Activated T-helper 17 cell treated with anti-CD3 and anti-CD28 coated beads, Interleukin-2, amount 50 U/mL, for 72 hours (primary cell): ENCODE measurements around the gene CDPF1. TPM values are rescaled to one million over a fixed set of nuclear protein-coding genes. Genes with fewer than 3 reads are reported as not detected.
A peak's percentile ranks its signal among the peaks of the same experiment; 100 is the strongest.
"Not testable (repeated sequence)": the region's sequence is repeated elsewhere in the genome, so short reads cannot be mapped to it uniquely, and the experiment has no call there.

Experiments
- ATAC-seq: fragments of 150-1000 bp; cut with Tn5 transposase; replicated peaks from 2 replicates; pipeline ENCODE4 v1.10.0; 2021; ENCODE audit warnings: mild to moderate bottlenecking, moderate library complexity
- H3K27ac Mint-ChIP-seq: one replicate; pipeline ENCODE4 v1.8.0; 2022; ENCODE audit warnings: mixed read lengths
- H3K27me3 Mint-ChIP-seq: one replicate; pipeline ENCODE4 v1.8.0; 2022; ENCODE audit warnings: mixed read lengths
- H3K36me3 Mint-ChIP-seq: one replicate; pipeline ENCODE4 v1.8.0; 2022; ENCODE audit warnings: low read depth, mild to moderate bottlenecking, mixed read lengths
- H3K4me1 Mint-ChIP-seq: one replicate; pipeline ENCODE4 v1.8.0; 2022; ENCODE audit warnings: mixed read lengths
- H3K4me3 Mint-ChIP-seq: one replicate; pipeline ENCODE4 v1.8.0; 2022; ENCODE audit warnings: mild to moderate bottlenecking, mixed read lengths
- H3K9me3 Mint-ChIP-seq: one replicate; pipeline ENCODE4 v1.8.0; 2022; ENCODE audit warnings: mixed read lengths
- total RNA-seq, 2 donors: library from RNA; stranded (reverse); gene quantifications; one replicate each; pipeline ENCODE4 v1.2.3, GENCODE V29; 2022

Gene CDPF1
- total RNA-seq, 2 donors from 2014 or later, result 5.6 to 7.8 TPM

DNA sequence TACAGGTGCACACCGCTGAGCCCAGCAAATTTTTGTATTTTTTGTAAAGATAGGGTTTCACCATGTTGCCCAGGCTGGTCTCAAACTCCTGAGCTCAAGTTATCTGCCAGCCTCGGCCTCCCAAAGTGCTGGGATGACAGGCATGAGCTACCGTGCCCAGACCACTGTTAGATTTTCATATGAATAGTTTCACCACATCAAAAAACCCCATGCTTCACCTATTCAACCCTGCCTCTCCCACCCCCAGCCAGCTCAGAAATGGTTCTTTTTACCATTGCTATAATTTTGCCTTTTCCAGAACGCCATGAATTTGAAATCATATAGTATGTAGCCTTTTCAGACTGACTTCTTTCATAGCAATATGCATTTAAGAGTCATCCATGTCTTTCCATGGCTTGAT, 37.9 kb downstream of the CDPF1 start:
- peaks cover 85% of the 10 kb centered on the region for H3K36me3 Mint-ChIP-seq

DNA sequence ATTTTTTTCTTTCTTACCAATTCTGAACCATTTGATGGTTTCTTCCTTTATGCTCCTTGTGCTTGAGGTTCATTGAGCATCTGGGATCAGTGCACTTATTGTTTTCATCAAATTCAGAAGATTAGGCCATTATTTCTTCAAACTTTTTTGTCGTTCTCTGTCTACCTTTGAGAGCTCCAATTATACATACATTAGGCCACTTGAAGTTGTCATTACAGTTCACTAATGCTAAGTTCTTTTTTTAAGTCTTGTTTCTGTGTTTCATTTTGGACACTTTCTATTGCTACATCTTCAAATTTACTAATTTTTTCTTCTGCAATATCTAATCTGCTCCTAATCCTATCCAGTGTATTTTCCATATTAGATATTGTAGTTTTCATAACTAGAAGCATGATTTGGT, 40.8 kb downstream of the CDPF1 start:
- no peak overlapping the region for H3K4me3 Mint-ChIP-seq
- H3K27me3 Mint-ChIP-seq, result no peaks in the 10 kb centered on the region
- H3K36me3 Mint-ChIP-seq, result peaks cover 65% of the 10 kb centered on the region
- H3K27ac Mint-ChIP-seq, result no peak overlapping the region
- ATAC-seq, result no peak
- H3K4me1 Mint-ChIP-seq, result peaks cover 13% of the 10 kb centered on the region
- H3K9me3 Mint-ChIP-seq, result peaks cover 13% of the 10 kb centered on the region

More for the DNA sequence above, 37.9 kb downstream of the CDPF1 start:
- Mint-ChIP-seq H3K4me1 (peaks cover 14% of the 10 kb centered on the region), H3K27ac (peak overlapping the region; percentile 64), H3K4me3 (no peak overlapping the region), H3K27me3 (no peaks in the 10 kb centered on the region), H3K9me3 (peaks cover 13% of the 10 kb centered on the region)
- peak; percentile 59 for ATAC-seq

DNA sequence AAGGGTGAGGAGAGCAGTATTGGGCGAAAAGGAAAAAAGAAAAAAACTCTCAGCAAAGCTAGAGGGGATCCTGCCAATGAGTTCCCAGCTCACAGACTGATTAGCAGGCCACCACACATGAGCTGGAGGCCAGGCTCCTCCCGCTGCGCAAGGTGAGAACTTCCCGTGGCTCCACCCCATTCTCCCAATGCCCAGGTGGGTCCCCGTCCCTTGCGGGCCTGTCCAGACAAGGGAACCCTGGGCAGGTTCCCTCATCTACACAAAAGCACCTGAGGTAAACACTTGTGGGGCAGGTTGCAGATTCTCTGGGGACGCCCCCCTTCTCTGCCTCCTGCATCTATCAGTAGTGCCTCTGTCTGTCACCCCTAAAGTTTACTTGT, 46.5 kb downstream of the CDPF1 start:
- Mint-ChIP-seq H3K9me3 (peaks cover 2% of the 10 kb centered on the region), H3K4me1 (peaks cover 2% of the 10 kb centered on the region), H3K36me3 (peaks cover 41% of the 10 kb centered on the region), H3K27ac (no peak overlapping the region), H3K4me3 (no peak overlapping the region), H3K27me3 (no peaks in the 10 kb centered on the region)
- no peak for ATAC-seq

DNA sequence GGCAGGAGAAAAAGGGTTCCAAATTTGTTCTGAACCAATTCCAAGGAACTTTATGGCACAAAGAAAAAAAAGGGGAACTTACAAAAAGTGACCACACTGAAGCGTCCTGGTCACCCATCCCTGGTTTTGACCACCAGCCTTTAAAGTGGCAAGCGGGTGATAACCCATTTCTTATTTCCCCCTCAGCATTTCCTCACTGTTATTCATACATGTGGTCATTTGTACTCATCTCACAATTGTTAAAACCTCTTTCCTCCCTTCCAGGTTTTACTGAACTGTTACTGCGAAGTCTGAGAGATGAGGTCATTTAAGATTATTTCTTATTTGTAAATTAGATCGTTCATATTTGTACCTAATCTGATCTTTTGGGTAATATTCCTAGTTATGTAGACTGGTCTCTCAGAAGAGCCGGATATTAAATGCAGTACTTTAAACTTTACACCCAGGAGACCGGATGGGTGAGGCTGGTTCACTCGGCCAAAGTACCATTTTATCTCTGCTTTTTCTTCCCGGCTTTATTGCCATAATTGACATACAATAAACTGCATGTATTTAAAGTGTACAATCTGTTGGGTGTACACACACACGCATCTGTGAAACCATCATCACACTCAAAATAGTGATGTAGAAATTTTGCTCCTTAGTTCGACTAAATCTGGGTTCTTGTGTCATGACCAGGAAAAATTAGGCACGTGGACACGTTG, 47.0 kb downstream of the CDPF1 start:
- Mint-ChIP-seq H3K9me3 (no peaks in the 10 kb centered on the region), H3K27ac (no peak overlapping the region), H3K4me1 (no peaks in the 10 kb centered on the region), H3K4me3 (no peak overlapping the region), H3K27me3 (no peaks in the 10 kb centered on the region), H3K36me3 (peaks cover 37% of the 10 kb centered on the region)
- ATAC-seq, result no peak

DNA sequence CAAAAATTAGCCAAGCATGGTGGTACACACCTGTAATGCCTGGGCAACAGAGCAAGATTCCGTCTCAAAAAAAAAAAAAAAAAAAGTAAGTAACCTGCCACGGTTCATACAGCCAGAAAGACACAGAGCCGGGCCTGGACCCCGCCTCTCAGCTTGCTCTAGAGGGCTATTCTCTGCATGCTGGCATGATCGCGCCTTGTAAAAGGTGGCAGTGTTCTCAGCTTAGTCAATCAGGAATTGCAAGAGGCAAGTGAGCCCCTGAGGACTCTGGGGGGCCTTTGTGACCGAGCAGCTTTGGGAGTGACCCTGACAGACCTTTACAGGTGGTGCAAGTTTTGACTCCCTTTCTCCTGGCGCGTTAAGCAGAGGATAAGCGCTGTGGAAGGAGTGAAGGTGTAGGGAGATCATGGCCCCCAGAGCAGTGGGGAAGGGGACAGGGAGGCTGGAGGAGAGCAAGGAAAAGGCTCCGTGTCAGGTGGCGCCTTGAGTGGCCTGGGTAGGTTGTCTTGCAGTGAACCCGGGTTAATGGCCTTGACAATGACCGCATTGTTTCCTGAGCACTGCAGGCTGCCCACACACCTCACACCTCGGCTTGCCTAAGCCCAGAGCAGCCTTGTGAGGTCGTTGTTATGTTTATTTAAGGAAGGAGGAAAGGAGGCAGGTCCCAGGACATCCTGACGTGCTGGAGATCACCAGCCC, 48.9 kb downstream of the CDPF1 start:
- H3K27ac Mint-ChIP-seq, result no peak overlapping the region

DNA sequence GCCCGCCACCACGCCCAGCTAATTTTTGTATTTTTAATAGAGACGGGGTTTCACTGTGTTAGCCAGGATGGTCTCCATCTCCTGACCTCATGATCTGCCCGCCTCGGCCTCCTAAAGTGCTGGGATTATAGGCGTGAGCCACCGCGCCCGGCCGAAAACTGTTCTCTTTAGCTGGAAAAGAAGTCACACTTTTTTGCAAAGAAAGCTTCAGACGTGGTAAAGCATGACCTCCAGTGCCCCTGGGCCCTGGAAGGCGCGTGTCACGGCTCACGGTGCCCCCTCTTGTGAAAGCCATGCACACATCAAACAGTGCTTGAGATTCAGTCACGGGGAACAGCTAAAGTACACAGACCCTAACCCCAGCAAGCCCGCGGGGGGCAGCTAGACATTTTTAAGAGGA, 51.3 kb downstream of the CDPF1 start:
- not testable (repeated sequence) for H3K27me3 Mint-ChIP-seq, H3K4me3 Mint-ChIP-seq, ATAC-seq, H3K27ac Mint-ChIP-seq, H3K9me3 Mint-ChIP-seq, H3K4me1 Mint-ChIP-seq
- peaks cover 23% of the 10 kb centered on the region for H3K36me3 Mint-ChIP-seq

More for the DNA sequence above, 48.9 kb downstream of the CDPF1 start:
- Mint-ChIP-seq H3K36me3 (peaks cover 37% of the 10 kb centered on the region), H3K4me1 (no peaks in the 10 kb centered on the region), H3K9me3 (no peaks in the 10 kb centered on the region), H3K4me3 (no peak overlapping the region), H3K27me3 (no peaks in the 10 kb centered on the region)
- ATAC-seq, result no peak

DNA sequence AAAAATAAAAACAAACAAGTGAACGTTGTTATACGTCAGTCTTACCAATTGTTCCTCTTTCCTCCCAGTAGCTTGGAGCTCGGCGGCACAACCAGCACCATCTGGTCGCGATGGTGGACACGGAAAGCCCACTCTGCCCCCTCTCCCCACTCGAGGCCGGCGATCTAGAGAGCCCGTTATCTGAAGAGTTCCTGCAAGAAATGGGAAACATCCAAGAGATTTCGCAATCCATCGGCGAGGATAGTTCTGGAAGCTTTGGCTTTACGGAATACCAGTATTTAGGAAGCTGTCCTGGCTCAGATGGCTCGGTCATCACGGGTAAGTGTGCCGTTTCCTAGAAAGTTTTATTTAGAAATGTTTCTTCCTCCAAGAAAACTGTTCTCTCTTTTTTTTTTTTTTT, 51.8 kb downstream of the CDPF1 start:
- Mint-ChIP-seq H3K27ac (no peak overlapping the region), H3K36me3 (peaks cover 17% of the 10 kb centered on the region), H3K9me3 (no peaks in the 10 kb centered on the region), H3K4me1 (no peaks in the 10 kb centered on the region), H3K27me3 (no peaks in the 10 kb centered on the region), H3K4me3 (no peak overlapping the region)
- ATAC-seq, result no peak

DNA sequence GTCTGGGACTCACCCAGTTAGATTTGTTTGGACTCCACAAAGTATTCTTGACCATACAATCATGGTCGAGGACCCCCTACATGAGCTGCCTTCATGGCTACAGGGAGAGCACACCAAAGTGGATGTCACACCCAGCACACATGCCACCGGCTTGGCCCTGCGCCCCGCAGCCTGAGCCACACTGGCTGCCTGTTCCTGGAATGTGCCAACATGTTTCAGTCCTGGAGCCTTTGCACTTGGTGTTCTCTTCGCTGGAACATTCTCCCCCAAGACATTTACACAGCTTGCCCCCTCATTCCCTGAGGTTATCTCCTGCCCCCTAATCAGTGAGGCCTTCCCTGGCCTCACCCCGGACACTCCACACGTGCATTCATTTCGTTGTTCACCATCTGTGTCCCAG, 53.8 kb downstream of the CDPF1 start:
- Mint-ChIP-seq H3K9me3 (no peaks in the 10 kb centered on the region), H3K27me3 (no peaks in the 10 kb centered on the region), H3K27ac (peak overlapping the region; percentile 66), H3K36me3 (peaks cover 13% of the 10 kb centered on the region), H3K4me3 (no peak overlapping the region), H3K4me1 (no peaks in the 10 kb centered on the region)
- no peak for ATAC-seq

DNA sequence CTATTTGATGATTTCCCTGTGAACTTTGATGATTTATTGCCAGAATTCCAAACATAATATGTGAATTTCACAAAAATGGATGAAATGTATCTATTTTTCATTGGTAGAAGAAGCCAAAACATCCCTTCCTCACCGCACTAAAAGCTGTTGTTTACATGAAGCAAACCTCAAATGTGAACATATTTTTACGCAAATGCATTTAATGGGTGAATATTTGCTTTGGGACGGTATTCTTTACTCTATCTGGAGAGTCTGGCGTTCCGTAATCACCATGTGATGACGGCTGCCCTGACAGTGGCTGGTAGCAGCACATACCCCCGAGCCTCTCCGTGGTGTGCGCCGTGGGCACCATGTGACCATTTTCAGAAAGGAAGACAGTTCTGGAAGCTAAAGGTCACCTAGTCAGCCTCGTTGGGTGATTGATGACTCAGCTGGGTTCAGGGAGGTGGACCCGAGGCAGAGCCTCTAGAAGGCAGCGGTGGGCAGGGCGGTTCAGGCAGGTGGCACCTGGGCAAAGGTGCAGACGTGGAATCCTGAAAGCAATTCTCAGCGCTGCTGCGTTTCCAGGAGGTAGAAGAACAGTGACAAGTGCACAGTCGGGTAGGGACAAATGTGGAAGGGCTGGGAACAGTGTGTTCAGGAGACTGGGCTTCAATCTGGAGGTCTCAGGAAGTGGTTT, 54.5 kb downstream of the CDPF1 start:
- Mint-ChIP-seq H3K4me1 (no peaks in the 10 kb centered on the region), H3K27ac (no peak overlapping the region), H3K27me3 (no peaks in the 10 kb centered on the region), H3K9me3 (no peaks in the 10 kb centered on the region), H3K4me3 (no peak overlapping the region), H3K36me3 (peaks cover 13% of the 10 kb centered on the region)
- no peak for ATAC-seq

Other genes starting within 250 kb of the CDPF1 start
- gene PPARA, start 99.8 kb downstream of the CDPF1 start, total RNA-seq, result 10 to 100 TPM; 15.4 to 18.7 TPM
- not detected for gene PKDREJ, start 13.1 kb upstream of the CDPF1 start, total RNA-seq
- 10 to 100 TPM; 13.8 to 18.0 TPM for gene TTC38, start 17.7 kb upstream of the CDPF1 start, total RNA-seq
- gene GTSE1, start 46.6 kb upstream of the CDPF1 start, total RNA-seq, result 10 to 100 TPM; 36.9 to 62.1 TPM
- gene TRMU, start 85.4 kb upstream of the CDPF1 start, total RNA-seq, result 10 to 100 TPM; 92.0 to 92.2 TPM